Measurements from ENCODE around the gene NBDY.

DNA sequence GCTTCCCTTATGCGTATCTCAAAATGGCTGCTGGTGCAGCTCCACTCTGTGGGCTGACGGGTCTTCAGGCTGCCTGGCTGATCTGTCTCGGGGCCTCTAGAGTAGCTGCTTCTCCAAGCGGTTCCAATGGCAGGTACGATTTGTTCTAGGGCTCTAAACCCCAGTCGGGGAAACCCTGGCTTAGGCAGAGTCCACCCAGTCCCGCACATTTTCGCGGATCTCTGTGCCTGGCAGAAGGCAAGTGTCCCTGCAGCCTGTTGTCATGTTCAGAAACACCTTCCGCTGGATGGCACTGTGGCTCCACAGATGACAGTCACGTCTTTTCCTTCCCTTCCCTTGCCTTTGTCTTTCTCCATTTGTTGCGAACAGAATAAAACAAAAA lies 54.4 kb downstream of the NBDY start:
- TF ChIP-seq POLR2AphosphoS5 (IDR thresholded peaks at IDR 0.05) = no peak
- TF ChIP-seq, protein P1, sequence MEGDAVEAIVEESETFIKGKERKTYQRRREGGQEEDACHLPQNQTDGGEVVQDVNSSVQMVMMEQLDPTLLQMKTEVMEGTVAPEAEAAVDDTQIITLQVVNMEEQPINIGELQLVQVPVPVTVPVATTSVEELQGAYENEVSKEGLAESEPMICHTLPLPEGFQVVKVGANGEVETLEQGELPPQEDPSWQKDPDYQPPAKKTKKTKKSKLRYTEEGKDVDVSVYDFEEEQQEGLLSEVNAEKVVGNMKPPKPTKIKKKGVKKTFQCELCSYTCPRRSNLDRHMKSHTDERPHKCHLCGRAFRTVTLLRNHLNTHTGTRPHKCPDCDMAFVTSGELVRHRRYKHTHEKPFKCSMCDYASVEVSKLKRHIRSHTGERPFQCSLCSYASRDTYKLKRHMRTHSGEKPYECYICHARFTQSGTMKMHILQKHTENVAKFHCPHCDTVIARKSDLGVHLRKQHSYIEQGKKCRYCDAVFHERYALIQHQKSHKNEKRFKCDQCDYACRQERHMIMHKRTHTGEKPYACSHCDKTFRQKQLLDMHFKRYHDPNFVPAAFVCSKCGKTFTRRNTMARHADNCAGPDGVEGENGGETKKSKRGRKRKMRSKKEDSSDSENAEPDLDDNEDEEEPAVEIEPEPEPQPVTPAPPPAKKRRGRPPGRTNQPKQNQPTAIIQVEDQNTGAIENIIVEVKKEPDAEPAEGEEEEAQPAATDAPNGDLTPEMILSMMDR (IDR thresholded peaks at IDR 0.05) = peak in 1 of 2 donors; percentile 29
- no peak for TF ChIP-seq EP300 (IDR thresholded peaks at IDR 0.05)
- TF ChIP-seq POLR2A (IDR thresholded peaks at IDR 0.05) = no peak
